NCI-H510A treated with DMSO at 0.1 percent for 48 hours (cell line): ENCODE measurements around the gene DNMT3L.
"Not testable (repeated sequence)": the region's sequence is repeated elsewhere in the genome, so short reads cannot be mapped to it uniquely, and the experiment has no call there.

Source experiments
- DNase-seq: peaks from one replicate; lab custom pipeline; 2025; lab: John Stamatoyannopoulos, UW

The DNMT3L gene

GRCh38 chr21:44197156-44197516 lies 64.6 kb downstream of the DNMT3L start:
- not testable (repeated sequence) for DNase-seq
